Endothelial cell of umbilical vein (primary cell): ENCODE results near the gene DNAJB1.

Experiments
- CTCF ChIP-seq, 2 donors: IDR thresholded peaks; 1 replicate in 1 of 2; 2 replicates in 1 of 2; pipeline ENCODE4 v1.5.1; 2011; ENCODE audit warnings: low read length in 2 of 2, mild to moderate bottlenecking in 2 of 2, moderate library complexity in 2 of 2, control low read depth in 1 of 2, inconsistent platforms in 1 of 2, low read depth in 1 of 2; ENCODE audit not compliant: insufficient read depth in 1 of 2; ENCODE audit errors: extremely low read depth in 1 of 2
- EZH2 ChIP-seq: IDR thresholded peaks from 2 replicates; pipeline ENCODE4 v1.6.1; 2012; ENCODE audit warnings: borderline replicate concordance, low read depth, mild to moderate bottlenecking, moderate library complexity, low read length, inconsistent platforms; ENCODE audit not compliant: severe bottlenecking
- POLR2A ChIP-seq: IDR thresholded peaks from 2 replicates; pipeline ENCODE4 v1.6.1; 2012; ENCODE audit warnings: low read depth, mild to moderate bottlenecking, control low read depth, low read length
- POLR2AphosphoS5 ChIP-seq: IDR thresholded peaks from 2 replicates; pipeline ENCODE4 v1.6.1; 2012; ENCODE audit warnings: low read depth, mild to moderate bottlenecking, control low read depth, low read length, moderate library complexity; ENCODE audit not compliant: insufficient read depth

GRCh38 chr19:14514215-14514863 lies 3.9 kb downstream of the DNAJB1 start:
- no peak for TF ChIP-seq CTCF (IDR thresholded peaks at IDR 0.05; ENCODE audit: extremely low read depth in 1 of 2, insufficient read depth in 1 of 2, low read depth in 1 of 2, low read length in 2 of 2)
- TF ChIP-seq POLR2A = no peak
- no peak for TF ChIP-seq POLR2AphosphoS5
- TF ChIP-seq EZH2 = no peak
